Panc1 (cell line): ENCODE data around the gene GZF1. TPM values are rescaled to one million over a fixed set of nuclear protein-coding genes. Genes with fewer than 3 reads are reported as not detected.
A peak's percentile ranks its signal among the peaks of the same experiment; 100 is the strongest.

Experiments
- ATAC-seq: fragments of 200-7000 bp; cut with Tn5 transposase; 2 replicates; pipeline ENCODE4 v1.9.1; 2020; ENCODE audit warnings: mild to moderate bottlenecking, moderate library complexity
- BruUV-seq: library from RNA; stranded (reverse); fragments of 400-500 nt; replicated peaks from 2 replicates; lab custom pipeline; 2021; lab: Mats Ljungman, UMichigan
- CTCF ChIA-PET: fragments of 300-600 bp; sonication (Branson Sonifier 250); formaldehyde crosslinking; loops from one replicate; lab custom pipeline; 2022; ENCODE audit warnings: antibody characterized with exemption; lab: Charles Lee
- POLR2A ChIA-PET: fragments of 300-600 bp; sonication (Branson Sonifier 250); formaldehyde crosslinking; loops from one replicate; lab custom pipeline; 2022; ENCODE audit warnings: antibody characterized with exemption; lab: Charles Lee
- DNase-seq: peaks from one replicate; pipeline ENCODE4 v3.0.0-alpha.2; 2010; ENCODE audit warnings: low read depth, low spot score
- H3K27ac ChIP-seq: 2 replicates; pipeline ENCODE4 v1.5.1; 2011; ENCODE audit warnings: mild to moderate bottlenecking, low read length, inconsistent platforms
- H3K27me3 ChIP-seq: fragments of 200-500 bp; sonication (Bioruptor generic); 2 replicates; pipeline ENCODE4 v1.6.0; 2014; ENCODE audit warnings: low read length, inconsistent platforms; ENCODE audit not compliant: control insufficient read depth, insufficient read depth
- H3K36me3 ChIP-seq: fragments of 200-500 bp; sonication (Bioruptor generic); 2 replicates; pipeline ENCODE4 v1.5.1; 2014; ENCODE audit warnings: inconsistent platforms, mild to moderate bottlenecking, low read length, moderate library complexity; ENCODE audit not compliant: control insufficient read depth, insufficient read depth
- H3K4me1 ChIP-seq: 2 replicates; pipeline ENCODE4 v1.5.1; 2011; ENCODE audit warnings: inconsistent platforms, mild to moderate bottlenecking, low read length, moderate library complexity; ENCODE audit not compliant: control insufficient read depth, insufficient read depth
- H3K4me3 ChIP-seq, 2 experiments: 2 replicates each; pipeline ENCODE4 v1.5.1; 2011 to 2012; ENCODE audit warnings: low read depth in 2 of 2, low read length in 2 of 2, mild to moderate bottlenecking in 2 of 2, inconsistent platforms in 1 of 2, moderate library complexity in 1 of 2
- H3K9me3 ChIP-seq: fragments of 200-500 bp; sonication (Bioruptor generic); 2 replicates; pipeline ENCODE4 v1.5.1; 2014; ENCODE audit warnings: low read depth, mild to moderate bottlenecking, inconsistent platforms, low read length, moderate library complexity; ENCODE audit not compliant: control insufficient read depth, insufficient read depth
- POLR2AphosphoS5 ChIP-seq: IDR thresholded peaks from 2 replicates; pipeline ENCODE4 v1.6.1; 2012; ENCODE audit warnings: mild to moderate bottlenecking, low read depth, low read length, moderate library complexity
- REST ChIP-seq, 2 experiments: IDR thresholded peaks; 2 replicates each; pipeline ENCODE4 v1.6.1; 2011 to 2012; ENCODE audit warnings: low read depth in 2 of 2, control low read depth in 1 of 2, low read length in 1 of 2, mild to moderate bottlenecking in 1 of 2, moderate library complexity in 1 of 2; ENCODE audit not compliant: insufficient read depth in 1 of 2
- SIN3A ChIP-seq: IDR thresholded peaks from 2 replicates; pipeline ENCODE4 v1.6.1; 2012; ENCODE audit warnings: low read depth, mild to moderate bottlenecking, low read length, moderate library complexity, borderline replicate concordance; ENCODE audit not compliant: insufficient read depth
- TCF7L2 ChIP-seq: IDR thresholded peaks from 2 replicates; pipeline ENCODE4 v1.6.1; 2011; ENCODE audit warnings: mild to moderate bottlenecking, low read depth, low read length, inconsistent platforms
- in situ Hi-C: cut with HindIII; loops from 2 replicates; pipeline ENCODE4 v1.10.0; 2016; ENCODE audit warnings: low sequenced_read_pairs, low pct_unique_long_range_greater_than_20kb
- intact Hi-C: fragments of 100-400 bp; cut with micrococcal nuclease; formaldehyde crosslinking; loops from one replicate; pipeline ENCODE4 v1.10.0; 2022; ENCODE audit not compliant: unreplicated experiment
- total RNA-seq: library from RNA; stranded (reverse); gene quantifications from one replicate; pipeline ENCODE4 v1.2.1, GENCODE V29; 2021; ENCODE audit not compliant: unreplicated experiment
- TF ChIP-seq, protein P1 (sequence below): fragments of 450-650 bp; IDR thresholded peaks from 2 replicates; pipeline ENCODE4 v1.5.1; 2017; ENCODE audit warnings: mild to moderate bottlenecking

Gene GZF1
- total RNA-seq, 1 experiment from 2014 or later = 18.0 TPM

- 0 out of 2 replicates have a peak, but pooled peaks have one; percentile 9 for TF ChIP-seq SIN3A
- TF ChIP-seq POLR2AphosphoS5 = no peak
- Histone ChIP-seq H3K4me1 (peaks cover 37% of the 10 kb centered on the region), H3K9me3 (no peaks in the 10 kb centered on the region), H3K27me3 (no peaks in the 10 kb centered on the region), H3K4me3 (peak overlapping the region; percentile 88 to 91), H3K36me3 (peaks cover 2% of the 10 kb centered on the region), H3K27ac (peak overlapping the region; percentile 83)
- ChIA-PET POLR2A (no interaction called here), CTCF (no interaction called here)
- in situ Hi-C loops = no loop called here
- BruUV-seq = no TSS peak
- DNase-seq = no peak
- intact Hi-C loops = no loop called here
- ATAC-seq = no peak
Observed at GRCh38 chr20:23362392-23363256, 642 bp downstream of the GZF1 start.

DNA sequence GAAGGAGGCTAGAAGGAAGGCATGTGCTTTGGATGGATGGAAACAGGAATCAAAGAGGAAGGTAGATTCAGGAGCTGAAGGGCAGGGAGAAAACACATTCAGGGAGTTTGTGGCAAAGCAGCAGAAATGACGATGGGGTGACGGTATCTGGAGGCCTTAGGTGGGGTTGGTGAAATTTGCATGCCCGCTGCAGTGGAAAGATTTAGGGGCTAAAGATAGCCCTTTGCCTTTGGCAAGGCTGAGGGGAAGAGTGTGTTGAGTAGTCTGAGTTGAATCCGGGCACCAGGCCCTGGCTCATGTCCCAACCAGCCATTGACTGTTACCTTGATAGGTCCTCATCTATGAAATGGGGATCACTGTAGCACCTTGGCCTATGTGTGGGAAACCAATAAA, 1.3 kb downstream of the GZF1 start:
- peak overlapping the region; percentile 83 for H3K27ac ChIP-seq
- peak overlapping the region; percentile 88 to 91 for H3K4me3 ChIP-seq
- ChIA-PET CTCF (no interaction called here), POLR2A (no interaction called here)
- peaks cover 40% of the 10 kb centered on the region for H3K4me1 ChIP-seq
- in situ Hi-C loops (no loop called here), intact Hi-C loops (no loop called here)
- H3K9me3 ChIP-seq = no peaks in the 10 kb centered on the region
- no peaks in the 10 kb centered on the region for H3K27me3 ChIP-seq
- peaks cover 8% of the 10 kb centered on the region for H3K36me3 ChIP-seq
- TSS peak; percentile 69 for BruUV-seq
- TF ChIP-seq REST (IDR thresholded peaks at IDR 0.05; ENCODE audit: insufficient read depth in 1 of 2, low read depth in 2 of 2, low read length in 1 of 2) = no peak
- no peak for TF ChIP-seq TCF7L2
- TF ChIP-seq POLR2AphosphoS5 = no peak
- TF ChIP-seq, protein P1, sequence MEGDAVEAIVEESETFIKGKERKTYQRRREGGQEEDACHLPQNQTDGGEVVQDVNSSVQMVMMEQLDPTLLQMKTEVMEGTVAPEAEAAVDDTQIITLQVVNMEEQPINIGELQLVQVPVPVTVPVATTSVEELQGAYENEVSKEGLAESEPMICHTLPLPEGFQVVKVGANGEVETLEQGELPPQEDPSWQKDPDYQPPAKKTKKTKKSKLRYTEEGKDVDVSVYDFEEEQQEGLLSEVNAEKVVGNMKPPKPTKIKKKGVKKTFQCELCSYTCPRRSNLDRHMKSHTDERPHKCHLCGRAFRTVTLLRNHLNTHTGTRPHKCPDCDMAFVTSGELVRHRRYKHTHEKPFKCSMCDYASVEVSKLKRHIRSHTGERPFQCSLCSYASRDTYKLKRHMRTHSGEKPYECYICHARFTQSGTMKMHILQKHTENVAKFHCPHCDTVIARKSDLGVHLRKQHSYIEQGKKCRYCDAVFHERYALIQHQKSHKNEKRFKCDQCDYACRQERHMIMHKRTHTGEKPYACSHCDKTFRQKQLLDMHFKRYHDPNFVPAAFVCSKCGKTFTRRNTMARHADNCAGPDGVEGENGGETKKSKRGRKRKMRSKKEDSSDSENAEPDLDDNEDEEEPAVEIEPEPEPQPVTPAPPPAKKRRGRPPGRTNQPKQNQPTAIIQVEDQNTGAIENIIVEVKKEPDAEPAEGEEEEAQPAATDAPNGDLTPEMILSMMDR = no peak
- no peak for TF ChIP-seq SIN3A
- ATAC-seq = no peak
- no peak for DNase-seq
